ENCODE measurements around the gene CEP104. TPM values are rescaled to one million over a fixed set of nuclear protein-coding genes. Genes with fewer than 3 reads are reported as not detected.

CEP104 gene
- total RNA-seq, 1 experiment from 2014 or later, result 47.7 TPM

DNA sequence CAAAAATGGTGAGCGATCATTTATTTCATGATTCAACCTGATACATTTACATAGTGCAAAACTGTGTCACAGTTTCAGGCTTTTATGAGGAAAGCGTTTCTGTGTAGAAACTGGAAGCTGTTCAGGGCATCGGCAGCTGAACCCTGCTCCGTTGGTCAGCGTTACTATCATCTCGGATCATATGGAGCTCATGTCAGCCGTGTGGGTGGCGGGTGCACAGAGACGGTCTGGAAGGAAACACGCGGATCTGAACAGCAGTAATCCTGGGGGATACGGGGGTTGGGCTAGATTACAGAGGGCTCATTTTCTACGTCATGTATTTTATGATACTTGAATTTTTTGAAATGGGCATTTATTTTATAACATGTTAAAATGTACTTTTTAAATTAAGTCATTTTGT is 28.0 kb upstream of the CEP104 start:
- intact Hi-C loops (cut with micrococcal nuclease; ENCODE audit: unreplicated experiment), result no loop called here
- Histone ChIP-seq H3K9me3 (ENCODE audit: insufficient read depth, low read depth) (no peaks in the 10 kb centered on the region), H3K79me2 (ENCODE audit: low read depth) (no peaks in the 10 kb centered on the region), H3K4me2 (no peak overlapping the region), H2AFZ (no peak overlapping the region), H3K36me3 (ENCODE audit: low read depth) (no peaks in the 10 kb centered on the region), H3K4me1 (replicated peaks; ENCODE audit: insufficient read depth) (no peaks in the 10 kb centered on the region), H3K27ac (no peak overlapping the region), H3F3A (ENCODE audit: insufficient read depth, low read depth) (no peaks in the 10 kb centered on the region), H4K20me1 (ENCODE audit: insufficient read depth) (no peaks in the 10 kb centered on the region), H3K27me3 (ENCODE audit: insufficient read depth, low read depth) (no peaks in the 10 kb centered on the region), H3K9me2 (ENCODE audit: insufficient read depth) (no peaks in the 10 kb centered on the region), H3K4me3 (no peak overlapping the region)
- TF ChIP-seq CTCF (conservative IDR thresholded peaks at IDR 0.05) (no peak), EZH2 (IDR thresholded peaks at IDR 0.05; ENCODE audit: low read depth) (no peak)
- no peak for DNase-seq
- ChIA-PET POLR2A (ENCODE audit: unreplicated experiment) (no interaction called here), CTCF (no interaction called here)
- BruUV-seq (replicated peaks), result no TSS peak

GRCh38 chr1:3883194-3883925 is 26.3 kb upstream of the CEP104 start:
- no TSS peak for BruUV-seq (replicated peaks)
- CTCF ChIA-PET, result no interaction called here

GRCh38 chr1:3881193-3881480 is 24.1 kb upstream of the CEP104 start:
- Histone ChIP-seq H3K36me3 (ENCODE audit: low read depth) (no peaks in the 10 kb centered on the region), H3K79me2 (ENCODE audit: low read depth) (no peaks in the 10 kb centered on the region), H2AFZ (no peak overlapping the region), H3K4me1 (replicated peaks; ENCODE audit: insufficient read depth) (no peaks in the 10 kb centered on the region), H3K9me2 (ENCODE audit: insufficient read depth) (no peaks in the 10 kb centered on the region), H3K4me3 (no peak overlapping the region), H3F3A (ENCODE audit: insufficient read depth, low read depth) (no peaks in the 10 kb centered on the region), H3K4me2 (no peak overlapping the region), H3K27ac (no peak overlapping the region), H4K20me1 (ENCODE audit: insufficient read depth) (no peaks in the 10 kb centered on the region), H3K27me3 (ENCODE audit: insufficient read depth, low read depth) (no peaks in the 10 kb centered on the region), H3K9me3 (ENCODE audit: insufficient read depth, low read depth) (no peaks in the 10 kb centered on the region)
- DNase-seq, result no peak
- ChIA-PET POLR2A (ENCODE audit: unreplicated experiment) (no interaction called here), CTCF (no interaction called here)
- no peak for TF ChIP-seq CTCF (conservative IDR thresholded peaks at IDR 0.05)
- TF ChIP-seq EZH2 (IDR thresholded peaks at IDR 0.05; ENCODE audit: low read depth), result no peak
- intact Hi-C loops (cut with micrococcal nuclease; ENCODE audit: unreplicated experiment), result no loop called here
- no TSS peak for BruUV-seq (replicated peaks)

More at GRCh38 chr1:3883194-3883925, 26.3 kb upstream of the CEP104 start:
- no peak for DNase-seq
- Histone ChIP-seq H3K9me3 (ENCODE audit: insufficient read depth, low read depth) (no peaks in the 10 kb centered on the region), H3K9me2 (ENCODE audit: insufficient read depth) (no peaks in the 10 kb centered on the region), H3K36me3 (ENCODE audit: low read depth) (no peaks in the 10 kb centered on the region), H2AFZ (no peak overlapping the region), H3K79me2 (ENCODE audit: low read depth) (no peaks in the 10 kb centered on the region), H3K4me2 (no peak overlapping the region), H3F3A (ENCODE audit: insufficient read depth, low read depth) (no peaks in the 10 kb centered on the region), H3K27ac (no peak overlapping the region), H4K20me1 (ENCODE audit: insufficient read depth) (no peaks in the 10 kb centered on the region), H3K27me3 (ENCODE audit: insufficient read depth, low read depth) (no peaks in the 10 kb centered on the region), H3K4me1 (replicated peaks; ENCODE audit: insufficient read depth) (no peaks in the 10 kb centered on the region), H3K4me3 (no peak overlapping the region)
- intact Hi-C loops (cut with micrococcal nuclease; ENCODE audit: unreplicated experiment), result no loop called here
- TF ChIP-seq EZH2 (IDR thresholded peaks at IDR 0.05; ENCODE audit: low read depth) (no peak), CTCF (conservative IDR thresholded peaks at IDR 0.05) (no peak)
- POLR2A ChIA-PET (ENCODE audit: unreplicated experiment), result no interaction called here

Data from PC-9 (cell line).